Measurements from ENCODE around the gene TRIM69.
A peak's percentile ranks its signal among the peaks of the same experiment; 100 is the strongest.
"Not testable (repeated sequence)": the region's sequence is repeated elsewhere in the genome, so short reads cannot be mapped to it uniquely, and the experiment has no call there.

TRIM69 gene

DNA sequence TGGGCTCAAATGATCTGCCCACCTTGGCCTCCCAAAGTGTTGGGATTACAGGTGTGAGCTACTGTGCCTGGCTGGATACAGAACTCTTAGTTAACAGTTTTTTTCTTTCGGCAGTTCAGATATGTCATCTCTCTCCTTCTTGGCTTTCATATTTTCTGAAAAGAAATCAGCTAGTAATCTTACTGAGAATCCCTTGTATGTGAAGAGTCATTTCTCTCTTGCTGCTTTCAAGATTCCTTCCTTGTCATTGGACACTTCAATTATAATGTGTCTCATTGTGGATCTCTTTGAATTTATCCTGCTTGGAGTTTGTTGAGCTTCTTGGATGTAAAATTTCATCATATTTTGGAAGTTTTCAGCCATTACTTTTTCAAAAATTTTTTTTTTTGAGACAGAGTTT, 17.0 kb downstream of the TRIM69 start:
- no peak overlapping the region for H3K27ac ChIP-seq
- ChIA-PET POLR2A (ENCODE audit: low non-redundant PET) (no interaction called here), CTCF (interaction anchor here (1.2 kb wide), 1 partner anchor 90 kb away, joined by 5 read pairs; the partner anchor contains the start of gene SPG11)
- DNase-seq (ENCODE audit: low spot score): no peak
- TF ChIP-seq, protein P1, sequence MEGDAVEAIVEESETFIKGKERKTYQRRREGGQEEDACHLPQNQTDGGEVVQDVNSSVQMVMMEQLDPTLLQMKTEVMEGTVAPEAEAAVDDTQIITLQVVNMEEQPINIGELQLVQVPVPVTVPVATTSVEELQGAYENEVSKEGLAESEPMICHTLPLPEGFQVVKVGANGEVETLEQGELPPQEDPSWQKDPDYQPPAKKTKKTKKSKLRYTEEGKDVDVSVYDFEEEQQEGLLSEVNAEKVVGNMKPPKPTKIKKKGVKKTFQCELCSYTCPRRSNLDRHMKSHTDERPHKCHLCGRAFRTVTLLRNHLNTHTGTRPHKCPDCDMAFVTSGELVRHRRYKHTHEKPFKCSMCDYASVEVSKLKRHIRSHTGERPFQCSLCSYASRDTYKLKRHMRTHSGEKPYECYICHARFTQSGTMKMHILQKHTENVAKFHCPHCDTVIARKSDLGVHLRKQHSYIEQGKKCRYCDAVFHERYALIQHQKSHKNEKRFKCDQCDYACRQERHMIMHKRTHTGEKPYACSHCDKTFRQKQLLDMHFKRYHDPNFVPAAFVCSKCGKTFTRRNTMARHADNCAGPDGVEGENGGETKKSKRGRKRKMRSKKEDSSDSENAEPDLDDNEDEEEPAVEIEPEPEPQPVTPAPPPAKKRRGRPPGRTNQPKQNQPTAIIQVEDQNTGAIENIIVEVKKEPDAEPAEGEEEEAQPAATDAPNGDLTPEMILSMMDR (conservative IDR thresholded peaks at IDR 0.05; ENCODE audit: low read depth): no peak

DNA sequence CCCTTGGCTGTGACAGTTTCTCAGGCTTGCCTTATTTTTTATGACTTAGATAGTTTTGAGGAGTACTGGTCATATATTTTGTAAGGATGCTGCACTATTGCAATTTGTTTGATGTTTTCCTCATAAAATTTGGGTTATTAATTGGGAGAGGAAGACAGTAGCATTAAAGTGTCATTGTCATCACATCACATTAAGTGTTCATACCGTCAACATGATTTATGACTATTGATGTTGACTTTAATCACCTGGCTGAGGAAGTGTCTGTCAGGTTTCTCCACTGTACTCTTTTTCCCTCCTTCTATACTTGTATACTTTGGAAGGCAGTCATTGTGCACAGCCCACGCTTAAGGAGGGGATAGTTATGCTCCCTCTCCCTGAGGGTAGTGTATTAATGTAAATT, 26.9 kb downstream of the TRIM69 start:
- no peak overlapping the region for H3K27ac ChIP-seq
- TF ChIP-seq, protein P1 (conservative IDR thresholded peaks at IDR 0.05; ENCODE audit: low read depth): no peak
- ChIA-PET CTCF (no interaction called here), POLR2A (ENCODE audit: low non-redundant PET) (no interaction called here)
- no peak for DNase-seq (ENCODE audit: low spot score)

DNA sequence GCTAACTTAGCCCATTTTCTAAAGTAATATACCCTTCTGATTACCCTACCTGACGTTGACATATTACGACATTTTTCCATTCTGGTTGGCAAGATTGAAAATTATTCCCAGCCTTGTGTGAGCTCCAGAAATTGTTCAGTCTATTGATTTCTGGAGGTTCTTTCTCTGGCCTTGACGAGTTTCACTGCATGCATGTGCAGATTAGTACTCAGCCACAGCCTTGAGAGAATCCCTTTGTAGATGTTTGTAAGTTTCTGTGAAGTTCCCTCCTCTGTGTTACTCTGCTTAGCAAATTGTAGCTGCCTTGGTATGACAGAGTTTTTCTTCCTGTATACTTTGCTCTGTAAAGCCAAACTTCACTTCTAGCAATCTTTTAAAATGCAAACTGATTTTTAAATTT, 27.5 kb downstream of the TRIM69 start:
- no peak for DNase-seq (ENCODE audit: low spot score)
- no peak overlapping the region for H3K27ac ChIP-seq
- POLR2A ChIA-PET (ENCODE audit: low non-redundant PET): no interaction called here
- TF ChIP-seq, protein P1 (conservative IDR thresholded peaks at IDR 0.05; ENCODE audit: low read depth): no peak
- CTCF ChIA-PET: no interaction called here

DNA sequence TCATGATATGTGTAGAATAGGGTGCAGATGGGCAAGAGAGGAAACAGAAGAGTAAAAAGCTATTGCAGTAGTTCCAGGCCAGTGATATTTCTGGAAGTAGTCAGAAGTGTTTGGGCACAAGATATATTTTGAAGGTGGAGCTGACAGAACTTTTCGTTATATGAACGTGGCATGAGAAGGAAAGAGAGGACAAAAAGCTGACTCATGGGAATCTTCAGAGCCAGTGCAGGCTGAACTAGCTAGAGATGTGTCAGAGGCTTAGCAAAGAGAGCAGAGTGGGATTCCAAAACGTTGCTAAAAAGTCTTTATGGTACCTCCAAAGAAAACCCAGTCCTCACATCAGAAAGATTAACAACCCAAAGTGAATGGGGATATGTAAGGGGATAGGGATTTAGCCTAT, 28.7 kb downstream of the TRIM69 start:
- TF ChIP-seq, protein P1 (conservative IDR thresholded peaks at IDR 0.05; ENCODE audit: low read depth): no peak
- DNase-seq (ENCODE audit: low spot score): no peak
- no peak overlapping the region for H3K27ac ChIP-seq
- CTCF ChIA-PET: no interaction called here
- POLR2A ChIA-PET (ENCODE audit: low non-redundant PET): no interaction called here

DNA sequence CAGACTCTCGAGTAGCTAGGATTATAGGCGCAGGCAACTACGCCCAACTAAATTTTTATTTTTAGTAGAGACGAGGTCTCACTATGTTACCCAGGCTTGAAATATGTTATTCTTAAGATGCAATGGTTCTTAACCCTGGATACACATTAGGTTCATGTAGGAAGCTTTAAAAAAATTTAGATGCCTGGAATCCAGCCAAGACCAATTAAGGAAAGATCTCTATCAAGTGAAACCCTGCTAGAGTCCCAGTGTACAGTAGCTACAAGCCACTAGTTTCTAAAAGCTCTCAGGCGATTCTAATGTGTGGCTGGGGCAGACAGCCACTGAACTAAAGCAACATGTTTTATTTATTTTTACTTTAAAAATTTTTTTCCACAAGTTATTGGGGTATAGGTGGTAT, 33.2 kb downstream of the TRIM69 start:
- CTCF ChIA-PET: interaction anchor here (0.6 kb wide), 2 partner anchors 24 to 192 kb away, joined by 3 to 4 read pairs; no protein-coding TSS in a partner anchor
- DNase-seq (ENCODE audit: low spot score): no peak
- TF ChIP-seq, protein P1 (conservative IDR thresholded peaks at IDR 0.05; ENCODE audit: low read depth): no peak
- POLR2A ChIA-PET (ENCODE audit: low non-redundant PET): no interaction called here
- H3K27ac ChIP-seq: no peak overlapping the region

DNA sequence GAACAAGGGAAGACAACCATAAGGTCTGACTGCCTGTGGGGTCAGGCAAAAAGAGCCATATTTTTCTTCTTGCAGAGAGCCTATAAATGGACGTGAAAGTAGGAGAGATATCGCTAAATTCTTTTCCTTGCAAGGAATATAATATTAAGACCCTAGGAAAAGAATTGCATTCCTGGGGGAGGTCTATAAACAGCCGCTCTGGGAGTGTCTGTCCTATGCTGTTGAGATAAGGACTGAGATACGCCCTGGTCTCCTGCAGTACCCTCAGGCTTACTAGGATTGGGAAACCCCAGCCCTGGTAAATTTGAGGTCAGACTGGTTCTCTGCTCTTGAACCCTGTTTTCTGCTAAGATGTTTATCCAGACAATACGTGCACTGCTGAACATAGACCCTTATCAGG, 34.4 kb downstream of the TRIM69 start:
- POLR2A ChIA-PET (ENCODE audit: low non-redundant PET); CTCF ChIA-PET; H3K27ac ChIP-seq; DNase-seq (ENCODE audit: low spot score): not testable (repeated sequence)

DNA sequence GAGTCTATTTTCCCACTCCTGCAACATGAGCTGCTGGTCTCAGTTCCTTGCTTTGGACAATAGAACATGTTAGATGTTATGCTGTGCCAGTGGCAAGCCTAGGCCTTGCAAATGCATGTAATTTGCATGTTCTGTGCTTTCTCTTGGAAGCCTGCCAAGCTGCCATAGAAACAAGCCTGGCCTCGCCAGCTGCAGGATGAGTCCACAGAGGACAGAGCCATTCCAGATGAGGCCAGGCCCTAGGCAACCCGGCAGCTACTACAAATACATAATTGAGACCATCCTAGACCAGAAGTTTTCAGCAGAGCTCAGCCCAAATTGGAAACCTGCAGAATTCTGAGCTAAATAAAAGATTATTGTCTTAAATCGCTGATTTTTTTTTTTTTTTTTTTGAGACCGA, 39.6 kb downstream of the TRIM69 start:
- TF ChIP-seq, protein P1 (conservative IDR thresholded peaks at IDR 0.05; ENCODE audit: low read depth): no peak
- POLR2A ChIA-PET (ENCODE audit: low non-redundant PET): interaction anchor here (0.6 kb wide), 1 partner anchor 64 kb away, joined by 3 read pairs; no protein-coding TSS in a partner anchor
- DNase-seq (ENCODE audit: low spot score): peak; percentile 18
- no peak overlapping the region for H3K27ac ChIP-seq
- CTCF ChIA-PET: interaction anchor here (0.6 kb wide), 1 partner anchor 11 kb away, joined by 5 read pairs; no protein-coding TSS in a partner anchor

All from RWPE1 (cell line).